Measurements from ENCODE around the gene APOBEC2. TPM values are rescaled to one million over a fixed set of nuclear protein-coding genes. Genes with fewer than 3 reads are reported as not detected.

Gene APOBEC2
- total and polyA plus RNA-seq, 8 donors, result 0.29 to 1.3 (median 0.75) TPM; not detected in 1

GRCh38 chr6:41027799-41028560 is 25.0 kb upstream of the APOBEC2 start:
- H3K27ac ChIP-seq, result peak overlapping the region; percentile 17 to 77
- H3K27me3 ChIP-seq, result no peaks in the 10 kb centered on the region
- H3K4me3 ChIP-seq, result peak overlapping the region; percentile 53 to 56
- intact Hi-C loops (cut with DNase I), result no loop called here
- peaks cover 13 to 18% of the 10 kb centered on the region in 2 donors for H3K4me1 ChIP-seq
- DNase-seq, result peak; percentile 79 to 99 (median 87)
- no peaks in the 10 kb centered on the region for H3K36me3 ChIP-seq
- peak; percentile 100 for TF ChIP-seq CTCF (IDR thresholded peaks at IDR 0.05)
- H3K9me3 ChIP-seq, result no peaks in the 10 kb centered on the region
- peak; percentile 99 for ATAC-seq

- H3K27ac ChIP-seq, result peak overlapping the region; percentile 17 to 77
- peaks cover 0 to 1% of the 10 kb centered on the region in 2 donors for H3K36me3 ChIP-seq
- ATAC-seq, result peak; percentile 69
- TF ChIP-seq CTCF (IDR thresholded peaks at IDR 0.05), result no peak
- DNase-seq, result no peak
- peak overlapping the region; percentile 53 to 56 for H3K4me3 ChIP-seq
- H3K9me3 ChIP-seq, result no peaks in the 10 kb centered on the region
- peaks cover 13 to 18% of the 10 kb centered on the region in 2 donors for H3K4me1 ChIP-seq
- H3K27me3 ChIP-seq, result no peaks in the 10 kb centered on the region
- intact Hi-C loops (cut with DNase I), result no loop called here
Measured at GRCh38 chr6:41028561-41029412, 24.2 kb upstream of the APOBEC2 start.

DNA sequence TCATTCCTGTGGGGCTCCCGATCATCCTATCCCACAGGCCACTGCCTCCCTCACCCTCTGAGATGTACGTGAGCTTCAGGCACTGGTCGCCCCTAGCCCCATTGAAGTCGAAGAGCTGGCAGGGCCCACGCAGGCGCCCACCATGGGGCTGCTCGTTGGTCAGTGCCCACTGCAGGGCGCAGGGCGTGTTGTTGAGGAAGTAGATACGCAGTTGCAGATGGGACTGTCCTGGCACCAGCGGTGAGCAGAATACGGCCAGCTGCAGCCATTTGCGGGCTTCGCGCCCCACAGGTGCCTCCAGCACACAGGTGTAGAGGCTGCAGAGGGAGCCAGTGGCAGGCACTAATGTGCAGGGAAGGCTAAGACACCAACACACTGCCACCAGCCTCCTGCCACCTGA is 20.2 kb upstream of the APOBEC2 start:
- DNase-seq, result no peak
- intact Hi-C loops (cut with DNase I), result no loop called here
- no peak overlapping the region for H3K27ac ChIP-seq

DNA sequence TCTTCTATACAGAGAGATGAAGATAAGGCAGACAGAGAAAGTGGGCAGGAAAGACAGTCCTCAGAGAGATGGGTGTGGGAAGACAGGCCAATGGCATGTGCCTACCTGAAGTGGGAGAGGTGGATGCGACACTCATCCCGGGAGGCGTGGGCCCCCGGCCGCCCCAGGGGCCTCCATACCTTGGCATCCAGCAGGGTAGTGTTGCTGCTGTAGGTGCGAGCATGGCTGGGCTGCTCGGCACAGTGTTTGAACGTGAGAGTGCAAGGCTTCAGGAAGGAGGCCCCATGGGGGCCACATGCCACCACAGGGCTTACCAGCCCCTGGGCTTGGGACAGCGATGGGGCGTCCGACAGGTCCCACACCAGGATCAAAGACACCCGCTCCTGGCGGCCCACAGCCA is 19.2 kb upstream of the APOBEC2 start:
- TF ChIP-seq CTCF (IDR thresholded peaks at IDR 0.05), result no peak
- no peak overlapping the region for H3K27ac ChIP-seq
- peaks cover under 1 to 3% of the 10 kb centered on the region in 2 donors for H3K4me1 ChIP-seq
- DNase-seq (no peak), ATAC-seq (no peak)
- intact Hi-C loops (cut with DNase I), result no loop called here
- H3K36me3 ChIP-seq, result peaks cover 0 to 4% of the 10 kb centered on the region in 2 donors
- no peaks in the 10 kb centered on the region for H3K27me3 ChIP-seq
- H3K9me3 ChIP-seq, result no peaks in the 10 kb centered on the region
- no peak overlapping the region for H3K4me3 ChIP-seq

More for the DNA sequence above, 20.2 kb upstream of the APOBEC2 start:
- Histone ChIP-seq H3K36me3 (peaks cover 0 to 4% of the 10 kb centered on the region in 2 donors), H3K27me3 (no peaks in the 10 kb centered on the region), H3K4me1 (peaks cover 8 to 11% of the 10 kb centered on the region in 2 donors), H3K9me3 (no peaks in the 10 kb centered on the region), H3K4me3 (no peak overlapping the region)
- ATAC-seq, result no peak
- TF ChIP-seq CTCF (IDR thresholded peaks at IDR 0.05), result no peak

GRCh38 chr6:41036186-41036585 is 16.8 kb upstream of the APOBEC2 start:
- intact Hi-C loops (cut with DNase I), result no loop called here
- no peak for TF ChIP-seq CTCF (IDR thresholded peaks at IDR 0.05)
- H3K27ac ChIP-seq, result no peak overlapping the region
- H3K4me3 ChIP-seq, result no peak overlapping the region
- ATAC-seq (peak; percentile 48), DNase-seq (no peak)
- peaks cover 0 to 4% of the 10 kb centered on the region in 2 donors for H3K36me3 ChIP-seq
- no peaks in the 10 kb centered on the region for H3K9me3 ChIP-seq
- H3K27me3 ChIP-seq, result no peaks in the 10 kb centered on the region
- H3K4me1 ChIP-seq, result no peaks in the 10 kb centered on the region
